Suprapubic skin (tissue), 4 donors: ENCODE data around the gene NFE2L1. TPM values are rescaled to one million over a fixed set of nuclear protein-coding genes. Genes with fewer than 3 reads are reported as not detected.

Experiments
- DNase-seq, 2 donors: peaks; one replicate each; pipeline ENCODE4 v3.0.0-alpha.2; 2019; ENCODE audit warnings: low spot score in 2 of 2
- H3K27ac ChIP-seq: fragments of 200-600 bp; sonication (generic); one replicate; pipeline ENCODE4 v1.5.1; 2019
- H3K27me3 ChIP-seq: fragments of 200-600 bp; sonication (generic); one replicate; pipeline ENCODE4 v1.5.1; 2019
- H3K36me3 ChIP-seq: fragments of 200-600 bp; sonication (generic); one replicate; pipeline ENCODE4 v1.5.1; 2019
- H3K4me1 ChIP-seq: fragments of 200-600 bp; sonication (generic); one replicate; pipeline ENCODE4 v1.5.1; 2019
- H3K4me3 ChIP-seq: fragments of 200-600 bp; sonication (generic); one replicate; pipeline ENCODE4 v1.5.1; 2019; ENCODE audit warnings: mild to moderate bottlenecking
- H3K9me3 ChIP-seq: fragments of 200-600 bp; sonication (generic); one replicate; pipeline ENCODE4 v1.5.1; 2019
- EP300 ChIP-seq: sonication (generic); formaldehyde crosslinking; IDR thresholded peaks from one replicate; pipeline ENCODE4 v1.6.1; 2017; ENCODE audit warnings: antibody characterized with exemption
- POLR2A ChIP-seq, 2 donors: fragments of 450-650 bp; IDR thresholded peaks; one replicate each; pipeline ENCODE4 v1.6.1; 2017; ENCODE audit warnings: antibody characterized with exemption in 2 of 2, mild to moderate bottlenecking in 2 of 2, moderate library complexity in 2 of 2
- POLR2AphosphoS5 ChIP-seq, 3 donors: sonication (generic); formaldehyde crosslinking; IDR thresholded peaks; one replicate each; pipeline ENCODE4 v1.6.1; 2017; ENCODE audit warnings: antibody characterized with exemption in 3 of 3
- WGBS: methylation state at CpG from one replicate; pipeline ENCODE4 v1.1.5; 2018; 5-methylcytosine and 5-hydroxymethylcytosine counted together
- total RNA-seq, 4 donors: library from RNA; depleted of rRNA; stranded (reverse); fragments of >200 nt; gene quantifications; one replicate each; pipeline ENCODE4 v1.1.0, GENCODE V29; 2016
- TF ChIP-seq, protein P1 (sequence below), 2 donors: fragments of 200-600 bp in 1 of 2; fragments of 450-650 bp in 1 of 2; sonication (generic) in 1 of 2; IDR thresholded peaks; one replicate each; pipeline ENCODE4 v1.5.1; 2016 to 2019; ENCODE audit warnings: antibody characterized with exemption in 2 of 2, mild to moderate bottlenecking in 1 of 2, moderate library complexity in 1 of 2

Gene NFE2L1
- total RNA-seq, 4 donors from 2014 or later: 89.9 to 250 (median 138) TPM

DNA sequence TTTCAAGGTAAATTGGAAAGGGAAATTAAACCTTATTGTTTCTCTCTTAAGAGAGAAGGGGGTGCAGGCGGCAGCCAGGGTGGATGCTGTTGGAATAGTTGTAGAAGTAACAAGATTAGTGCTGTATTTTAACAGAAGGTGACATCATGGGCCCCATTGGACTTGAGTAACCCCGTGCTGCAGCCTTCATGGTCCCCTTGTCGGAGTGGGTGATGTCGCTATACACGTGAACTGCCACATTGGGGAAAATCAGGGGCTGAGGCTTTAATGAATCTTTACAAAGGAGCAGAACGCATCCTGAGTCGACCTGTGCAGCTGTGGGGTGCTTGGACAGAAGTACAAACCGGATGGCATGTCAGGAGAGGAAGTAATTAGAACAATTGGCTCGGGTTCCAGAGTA lies 62.6 kb downstream of the NFE2L1 start:
- Histone ChIP-seq H3K4me3 (no peak overlapping the region), H3K27me3 (no peaks in the 10 kb centered on the region), H3K36me3 (peaks cover 26% of the 10 kb centered on the region), H3K4me1 (peaks cover 27% of the 10 kb centered on the region), H3K9me3 (no peaks in the 10 kb centered on the region), H3K27ac (no peak overlapping the region)
- no peak for TF ChIP-seq POLR2A (IDR thresholded peaks at IDR 0.05)
- no peak for TF ChIP-seq EP300
- TF ChIP-seq, protein P1, sequence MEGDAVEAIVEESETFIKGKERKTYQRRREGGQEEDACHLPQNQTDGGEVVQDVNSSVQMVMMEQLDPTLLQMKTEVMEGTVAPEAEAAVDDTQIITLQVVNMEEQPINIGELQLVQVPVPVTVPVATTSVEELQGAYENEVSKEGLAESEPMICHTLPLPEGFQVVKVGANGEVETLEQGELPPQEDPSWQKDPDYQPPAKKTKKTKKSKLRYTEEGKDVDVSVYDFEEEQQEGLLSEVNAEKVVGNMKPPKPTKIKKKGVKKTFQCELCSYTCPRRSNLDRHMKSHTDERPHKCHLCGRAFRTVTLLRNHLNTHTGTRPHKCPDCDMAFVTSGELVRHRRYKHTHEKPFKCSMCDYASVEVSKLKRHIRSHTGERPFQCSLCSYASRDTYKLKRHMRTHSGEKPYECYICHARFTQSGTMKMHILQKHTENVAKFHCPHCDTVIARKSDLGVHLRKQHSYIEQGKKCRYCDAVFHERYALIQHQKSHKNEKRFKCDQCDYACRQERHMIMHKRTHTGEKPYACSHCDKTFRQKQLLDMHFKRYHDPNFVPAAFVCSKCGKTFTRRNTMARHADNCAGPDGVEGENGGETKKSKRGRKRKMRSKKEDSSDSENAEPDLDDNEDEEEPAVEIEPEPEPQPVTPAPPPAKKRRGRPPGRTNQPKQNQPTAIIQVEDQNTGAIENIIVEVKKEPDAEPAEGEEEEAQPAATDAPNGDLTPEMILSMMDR (IDR thresholded peaks at IDR 0.05): no peak
- no peak for TF ChIP-seq POLR2AphosphoS5 (IDR thresholded peaks at IDR 0.05)
- DNase-seq: no peak
- 69% methylated on average over 9 of the region's 9 CpGs for WGBS

Other genes with a start within 250 kb of the NFE2L1 start
- gene OSBPL7, start 226.6 kb upstream of the NFE2L1 start, total RNA-seq: 1 to 10 TPM; 1.3 to 2.0 (median 1.6) TPM
- 10 to 100 TPM; 27.7 to 33.8 (median 31.2) TPM for gene MRPL10, start 216.8 kb upstream of the NFE2L1 start, total RNA-seq
- gene LRRC46, start 216.7 kb upstream of the NFE2L1 start, total RNA-seq: not detected
- 10 to 100 TPM; 22.3 to 46.4 (median 34.7) TPM for gene SCRN2, start 207.1 kb upstream of the NFE2L1 start, total RNA-seq
- gene SP6, start 197.2 kb upstream of the NFE2L1 start, total RNA-seq: 10 to 100 TPM in 3 of 4 donors, 1 to 10 TPM in 1; 6.6 to 29.3 (median 19.9) TPM
- gene SP2, start 152.1 kb upstream of the NFE2L1 start, total RNA-seq: 10 to 100 TPM in 2 of 4 donors, 1 to 10 TPM in 2; 6.9 to 12.7 (median 9.8) TPM
- gene PNPO, start 106.8 kb upstream of the NFE2L1 start, total RNA-seq: 10 to 100 TPM; 14.6 to 33.6 (median 24.7) TPM
- gene PRR15L, start 90.5 kb upstream of the NFE2L1 start, total RNA-seq: 10 to 100 TPM; 11.4 to 27.1 (median 21.8) TPM
- gene CDK5RAP3, start 77.2 kb upstream of the NFE2L1 start, total RNA-seq: 100 to 1,000 TPM; 100 to 296 (median 142) TPM
- gene COPZ2, start 10.6 kb upstream of the NFE2L1 start, total RNA-seq: 10 to 100 TPM in 3 of 4 donors, 1 to 10 TPM in 1; 9.7 to 17.2 (median 12.5) TPM
- 10 to 100 TPM; 18.4 to 27.5 (median 22.3) TPM for gene CBX1, start 53.1 kb downstream of the NFE2L1 start, total RNA-seq
- gene SNX11, start 59.4 kb downstream of the NFE2L1 start, total RNA-seq: 10 to 100 TPM in 3 of 4 donors, 1 to 10 TPM in 1; 8.4 to 16.4 (median 13.1) TPM